Stimulated activated CD4-positive, alpha-beta T cell treated with anti-CD3 and anti-CD28 coated beads, Interleukin-15, amount 100 ng/mL, for 1 hour (primary cell): ENCODE data around the gene GSTCD.
"Not testable (repeated sequence)": the region's sequence is repeated elsewhere in the genome, so short reads cannot be mapped to it uniquely, and the experiment has no call there.

Source experiments
- DNase-seq, 2 donors: peaks; one replicate each; pipeline ENCODE4 v3.0.0-alpha.2; 2020; ENCODE audit warnings: low read depth in 1 of 2, low spot score in 1 of 2

The GSTCD gene

GRCh38 chr4:105805501-105806120 lies 97.0 kb downstream of the GSTCD start:
- DNase-seq = no peak

DNA sequence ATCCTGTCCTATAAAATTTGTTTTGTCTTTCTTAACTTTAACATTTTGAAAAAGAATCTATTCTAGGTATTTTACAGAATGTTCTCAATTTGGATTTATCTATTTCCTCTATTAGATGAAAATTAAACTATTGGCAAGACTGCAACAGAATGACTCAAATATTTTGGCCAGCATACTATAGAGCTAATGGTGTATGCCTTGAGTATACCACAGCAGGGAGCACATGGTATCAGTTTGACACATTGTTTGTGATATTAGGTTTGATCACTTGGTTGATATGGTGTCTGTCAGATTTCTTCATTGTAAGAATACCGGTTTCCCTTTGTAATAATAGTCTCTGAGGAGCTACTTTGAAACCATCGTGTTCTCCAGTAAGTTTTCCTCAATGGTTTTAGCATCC lies 98.9 kb downstream of the GSTCD start:
- no peak for DNase-seq

DNA sequence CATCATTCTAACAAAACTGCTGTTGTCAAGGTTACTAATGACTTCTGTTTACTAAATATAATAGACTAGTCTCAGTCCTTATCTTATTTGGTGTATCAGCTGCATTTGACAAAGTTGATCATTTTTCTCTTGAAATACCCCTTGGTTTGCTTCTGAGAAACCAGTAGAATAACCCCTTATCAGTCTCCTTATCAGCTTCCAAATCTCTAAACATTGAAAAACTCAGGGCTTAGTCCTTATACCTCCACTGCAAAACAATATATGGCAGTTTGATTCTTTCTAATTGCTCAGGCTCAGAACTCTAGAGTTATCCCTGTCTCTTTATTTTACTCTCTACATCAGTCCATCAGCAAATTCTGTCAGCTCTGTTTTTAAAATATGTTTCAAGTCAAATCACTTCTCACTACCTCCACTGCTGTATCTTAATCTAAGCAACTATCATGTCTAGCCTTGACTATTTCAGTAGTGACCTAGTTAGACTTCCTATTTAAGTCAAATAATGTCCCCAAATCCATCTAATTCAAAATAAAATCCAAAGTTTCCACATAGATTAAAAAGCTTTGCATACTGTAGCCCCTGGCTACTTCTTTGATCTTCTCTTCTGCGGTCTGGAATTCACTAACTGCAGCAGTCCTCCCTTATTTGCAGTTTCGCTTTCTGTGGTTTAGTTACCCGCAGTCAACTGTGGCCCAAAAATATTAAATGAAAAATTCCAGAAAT lies 99.6 kb downstream of the GSTCD start:
- DNase-seq = no peak

- no peak for DNase-seq
Observed at GRCh38 chr4:105808750-105809041, 100.1 kb downstream of the GSTCD start.

DNA sequence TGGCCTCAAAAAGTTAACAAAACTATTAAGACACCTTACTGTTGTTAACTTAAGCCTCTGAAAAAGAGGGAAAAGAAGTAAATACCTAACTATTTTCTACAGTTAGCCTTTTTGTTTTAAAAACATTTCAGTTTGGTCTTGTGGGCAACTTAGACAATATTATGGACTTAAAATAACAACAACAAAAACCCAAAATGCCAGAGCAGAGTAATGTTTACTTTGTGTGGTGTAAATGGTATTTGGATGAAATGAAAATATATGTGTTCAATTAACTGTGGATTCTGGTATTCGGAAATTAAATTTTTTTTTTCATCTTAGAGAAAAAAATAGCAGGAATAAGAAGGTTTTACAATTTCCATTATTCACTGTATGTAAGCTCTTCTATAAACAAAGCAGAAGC lies 107.1 kb downstream of the GSTCD start:
- no peak for DNase-seq

GRCh38 chr4:105822061-105822460 lies 113.5 kb downstream of the GSTCD start:
- no peak for DNase-seq

GRCh38 chr4:105828074-105828473 lies 119.5 kb downstream of the GSTCD start:
- no peak for DNase-seq

GRCh38 chr4:105831189-105831588 lies 122.6 kb downstream of the GSTCD start:
- DNase-seq = no peak

DNA sequence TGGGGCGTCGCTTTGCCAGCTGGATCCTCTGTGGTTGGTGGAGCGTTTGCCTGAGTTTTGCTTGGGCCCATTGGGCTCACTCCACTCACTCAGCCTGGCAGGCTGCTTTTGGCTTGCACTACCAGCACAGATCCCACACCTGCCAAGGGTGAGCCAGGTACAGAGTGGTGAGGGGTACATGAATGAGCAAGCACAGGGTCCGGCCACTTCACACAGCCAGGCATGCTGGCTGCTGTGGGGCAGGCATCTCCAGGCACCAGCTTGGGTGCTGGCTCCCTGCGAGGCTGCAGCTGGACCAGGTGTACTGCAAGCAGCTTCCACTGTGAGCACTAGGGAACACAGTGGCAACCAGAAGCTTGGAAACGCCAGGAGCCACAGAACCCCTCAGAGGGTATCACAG lies 126.6 kb downstream of the GSTCD start:
- DNase-seq = no peak

DNA sequence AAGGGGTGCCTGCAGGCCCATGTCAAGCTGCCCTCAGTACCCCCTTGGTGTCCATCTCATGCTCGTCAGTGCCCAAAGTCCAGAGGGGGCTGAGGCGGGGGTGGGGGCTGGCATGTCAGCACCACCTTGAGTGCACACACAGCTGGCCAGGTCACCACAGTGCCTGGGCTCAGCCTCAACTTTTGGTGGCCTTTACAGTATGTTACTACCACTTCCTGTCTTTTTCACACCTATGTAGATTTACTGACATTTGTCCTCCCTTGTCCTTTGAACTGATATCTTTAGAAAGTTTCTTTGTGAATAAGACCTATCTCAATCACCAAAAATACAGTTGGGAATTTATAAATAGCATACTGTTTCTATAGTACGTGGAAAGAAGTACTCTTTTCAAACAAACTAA lies 128.0 kb downstream of the GSTCD start:
- DNase-seq = no peak

DNA sequence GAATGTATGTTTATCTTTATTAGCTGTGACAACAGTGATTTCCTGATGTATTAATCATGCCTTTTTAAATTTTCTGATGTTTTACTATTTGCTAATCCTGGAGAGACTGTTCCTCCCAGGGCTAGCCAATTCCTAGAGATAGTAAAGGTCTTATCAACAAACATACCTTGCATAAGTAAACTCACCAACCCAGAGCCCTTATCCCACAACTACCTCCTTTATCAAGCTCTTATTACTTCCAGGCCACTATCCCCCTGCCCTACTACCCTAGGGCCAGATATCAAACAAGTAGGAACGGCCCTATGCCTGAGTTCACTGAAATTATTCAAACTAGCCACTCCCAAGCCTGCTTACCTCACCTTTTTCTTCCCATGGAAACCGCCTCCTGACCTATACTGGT lies 128.5 kb downstream of the GSTCD start:
- no peak for DNase-seq

DNA sequence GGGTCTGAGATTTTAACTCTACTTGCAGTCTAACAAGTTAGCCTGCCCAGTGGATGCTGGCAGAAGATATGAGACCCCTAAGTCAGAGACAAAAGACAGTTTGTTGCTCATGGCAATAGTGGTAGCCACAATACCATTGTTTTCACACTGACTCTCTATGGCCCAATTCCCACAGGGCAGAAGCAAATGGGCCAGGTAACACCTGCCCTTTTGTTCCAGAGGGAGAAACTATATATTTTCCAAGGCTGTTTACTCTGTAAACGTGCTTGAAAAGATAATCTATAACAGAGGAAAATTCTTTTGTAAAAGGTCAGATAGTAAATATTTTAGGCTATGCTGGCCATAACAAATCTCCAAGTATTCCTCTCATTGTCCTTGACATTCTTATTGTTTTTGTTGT lies 129.5 kb downstream of the GSTCD start:
- no peak for DNase-seq

DNA sequence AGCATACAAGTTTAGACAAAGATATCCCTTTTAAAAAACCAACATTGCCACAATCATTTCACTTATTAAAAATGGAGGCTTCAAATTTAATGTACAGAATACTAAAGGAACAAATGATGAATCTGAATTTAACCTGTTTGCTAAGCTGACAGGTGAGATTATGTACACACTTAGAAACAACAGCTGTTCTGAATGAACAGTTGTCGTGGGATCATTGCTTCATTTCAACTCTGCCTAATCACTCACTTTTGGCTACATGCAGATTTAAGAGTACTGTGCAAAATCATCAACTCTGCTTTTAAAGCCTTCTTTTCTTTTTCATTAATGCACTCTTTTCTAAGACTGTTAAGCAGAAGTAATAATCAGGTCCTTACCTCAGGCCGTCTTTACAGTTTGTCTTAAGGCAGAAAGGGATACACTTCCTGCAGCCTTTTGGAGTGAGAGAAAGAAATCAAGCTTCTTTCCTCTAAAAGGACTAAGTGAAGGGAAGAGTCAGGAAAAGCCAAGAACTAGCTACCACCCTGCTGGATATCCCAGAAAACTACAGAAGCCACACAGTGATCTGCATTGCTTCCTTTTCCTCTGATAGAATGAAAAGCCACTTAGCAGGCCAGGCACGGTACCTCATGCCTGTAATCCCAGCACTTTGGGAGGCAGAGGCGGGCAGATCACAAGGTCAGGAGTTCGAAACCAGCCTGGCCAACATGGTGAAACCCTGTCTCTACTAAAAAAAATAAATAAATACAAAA lies 132.0 kb downstream of the GSTCD start:
- DNase-seq = no peak

DNA sequence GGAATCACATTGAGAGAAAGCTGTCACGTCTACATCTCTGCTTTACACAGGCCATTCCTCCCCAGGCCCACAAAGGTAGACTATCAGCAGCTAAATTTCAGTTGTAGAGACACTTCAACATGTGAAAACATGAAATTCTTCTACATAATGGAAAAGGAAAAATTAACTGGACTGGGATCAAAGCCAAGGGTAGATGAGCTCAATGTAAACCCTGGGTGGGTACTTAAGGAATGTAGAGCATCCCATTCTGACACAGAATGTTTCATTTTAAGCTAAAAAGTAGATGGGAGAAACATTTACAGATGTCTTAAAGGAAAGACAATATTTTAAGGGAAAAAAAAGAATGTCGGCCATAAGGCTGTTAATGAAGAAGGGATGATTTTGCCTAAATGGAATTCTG lies 135.4 kb downstream of the GSTCD start:
- DNase-seq = no peak

DNA sequence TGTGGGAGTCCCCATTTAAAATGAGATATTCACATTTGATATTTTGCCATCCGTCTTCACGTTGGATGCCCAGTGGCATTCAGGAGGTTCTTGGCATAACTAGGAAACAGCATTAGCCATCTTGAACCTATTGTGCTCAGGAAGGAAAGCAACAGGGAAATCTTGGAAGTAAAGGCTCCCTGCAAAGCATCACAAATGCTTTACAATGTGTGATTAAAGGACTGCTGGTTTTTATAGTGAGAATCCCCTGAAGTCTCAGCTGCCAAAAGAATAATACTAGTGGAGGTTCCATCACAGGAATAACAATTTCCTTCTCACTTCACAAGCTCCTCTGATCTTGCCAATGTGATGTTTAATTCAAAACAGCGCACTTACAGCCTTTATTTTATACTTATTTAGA lies 137.0 kb downstream of the GSTCD start:
- no peak for DNase-seq

GRCh38 chr4:105848359-105848758 lies 139.8 kb downstream of the GSTCD start:
- not testable (repeated sequence) for DNase-seq

GRCh38 chr4:105851196-105851595 lies 142.6 kb downstream of the GSTCD start:
- no peak for DNase-seq

DNA sequence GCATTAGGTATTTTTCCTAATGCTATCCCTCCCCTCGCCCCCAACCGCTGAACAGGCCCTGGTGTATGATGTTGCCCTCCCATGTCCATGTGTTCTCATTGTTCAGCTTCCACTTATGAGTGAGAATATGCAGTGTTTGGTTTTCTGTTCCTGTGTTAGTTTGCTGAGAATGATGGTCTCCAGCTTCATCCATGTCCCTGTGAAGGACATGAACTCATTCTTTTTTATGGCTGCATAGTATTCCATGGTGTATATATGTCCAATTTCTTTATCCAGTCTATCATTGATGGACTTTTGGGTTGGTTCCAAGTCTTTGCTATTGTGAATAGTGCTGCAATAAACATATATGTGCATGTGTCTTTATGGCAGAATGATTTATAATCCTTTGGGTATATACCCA lies 143.6 kb downstream of the GSTCD start:
- DNase-seq = not testable (repeated sequence)

DNA sequence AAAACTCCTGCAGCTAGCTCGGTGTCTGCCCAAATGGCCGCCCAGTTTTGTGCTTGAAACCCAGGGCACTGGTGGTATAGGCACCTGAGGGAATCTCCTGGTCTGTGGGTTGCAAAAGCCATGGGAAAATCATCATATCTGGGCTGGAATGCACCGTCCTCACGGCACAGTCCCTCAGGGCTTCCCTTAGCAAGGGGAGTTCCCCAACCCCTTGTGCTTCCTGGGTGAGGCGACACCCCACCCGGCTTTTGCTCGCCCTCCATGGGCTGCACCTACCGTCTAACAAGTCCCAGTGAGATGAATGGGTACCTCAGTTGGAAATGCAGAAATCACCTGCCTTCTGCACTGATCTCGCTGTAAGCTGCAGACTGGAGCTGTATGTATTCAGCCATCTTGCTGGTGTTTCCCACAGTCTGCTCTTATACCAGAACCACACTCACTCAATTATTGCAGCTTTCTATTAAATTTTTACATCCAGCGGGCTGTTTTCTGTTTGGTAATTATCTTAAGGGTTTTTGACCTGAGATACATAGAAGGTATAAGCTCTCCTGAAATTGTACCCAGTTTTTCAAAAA lies 150.0 kb downstream of the GSTCD start:
- no peak for DNase-seq

DNA sequence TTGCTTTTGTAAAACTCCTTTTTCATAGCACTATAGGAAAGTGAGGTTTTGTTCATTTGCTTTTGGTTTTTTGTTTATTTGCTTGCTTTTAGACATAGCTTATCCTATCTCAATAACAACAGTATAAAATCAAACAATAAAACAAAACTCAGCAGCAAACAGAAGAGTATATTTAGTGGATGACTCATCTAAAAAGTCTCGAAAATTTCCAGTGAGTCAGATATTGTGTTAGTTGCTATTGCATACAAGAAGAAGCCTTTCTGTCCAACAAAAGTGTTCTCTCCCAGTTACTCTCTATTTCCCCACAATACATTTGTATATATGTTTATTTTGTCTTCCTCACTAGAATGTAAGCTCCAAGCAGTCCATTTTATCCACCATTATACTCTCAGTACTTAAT lies 150.6 kb downstream of the GSTCD start:
- DNase-seq = no peak

DNA sequence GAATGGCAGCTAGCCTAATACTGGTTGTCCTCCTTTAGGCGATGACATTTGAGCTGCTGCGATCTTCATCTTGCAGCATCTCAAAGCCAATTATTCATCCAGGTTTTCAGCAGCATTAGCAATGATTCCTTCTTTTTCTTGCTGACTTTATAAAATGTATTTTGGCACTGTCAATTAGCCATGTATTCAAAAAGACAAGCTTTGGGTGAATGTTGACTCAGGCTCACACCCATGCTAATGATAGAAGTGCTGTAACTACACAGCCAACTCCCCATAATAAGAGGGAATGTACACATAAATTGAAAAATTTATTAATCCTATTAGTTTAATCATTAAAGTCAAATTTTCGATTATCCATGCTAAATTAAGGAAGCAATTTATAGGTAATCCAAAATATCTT lies 162.4 kb downstream of the GSTCD start:
- DNase-seq = no peak

DNA sequence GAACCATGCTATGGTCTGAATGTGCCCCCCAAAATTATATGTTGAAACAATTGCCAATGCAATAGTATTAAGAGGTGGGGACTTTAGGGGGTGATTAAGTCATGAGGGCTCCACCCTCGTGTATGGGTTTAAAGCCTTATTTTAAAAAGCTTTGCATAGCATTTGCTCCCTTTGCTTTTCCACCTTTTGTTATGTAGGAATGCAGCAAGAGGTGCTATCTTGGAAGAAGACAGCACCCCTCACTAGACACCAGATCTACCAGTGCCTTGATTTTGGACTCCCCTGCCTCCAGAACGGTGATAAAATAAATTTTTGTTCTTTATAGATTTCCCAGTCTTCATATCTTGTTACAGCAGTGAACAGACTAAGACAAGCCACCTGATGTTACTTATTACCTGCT lies 163.4 kb downstream of the GSTCD start:
- no peak for DNase-seq
